ENCODE data around the gene CD46. TPM values are rescaled to one million over a fixed set of nuclear protein-coding genes. Genes with fewer than 3 reads are reported as not detected.

Gene CD46
- total RNA-seq, 1 donor from 2014 or later = 93.8 TPM

DNA sequence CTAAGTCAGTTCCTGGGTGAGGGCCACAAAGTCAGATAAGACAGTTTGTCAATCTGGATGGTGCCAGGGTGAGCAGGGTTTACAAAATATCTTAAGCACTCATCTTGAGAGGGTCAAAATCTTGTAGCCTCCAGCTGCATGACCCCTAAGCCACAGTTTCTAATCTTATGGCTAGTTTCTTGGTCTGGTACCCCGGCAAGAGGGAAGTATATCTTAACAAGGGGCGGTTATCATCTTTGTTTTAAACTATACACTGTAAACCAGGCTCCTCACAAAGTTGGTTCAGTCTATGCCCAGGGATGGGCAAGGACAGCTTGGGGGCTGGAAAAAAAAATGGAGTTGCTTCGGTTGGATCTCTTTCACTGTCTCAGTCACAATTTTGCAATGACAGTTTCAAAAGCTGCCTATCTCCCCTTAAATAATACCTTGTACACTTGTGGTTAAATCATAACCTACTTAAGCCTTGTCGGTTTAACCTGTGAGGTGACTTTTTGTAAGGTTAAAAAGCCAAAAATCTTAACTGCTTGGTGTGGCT is 7.8 kb upstream of the CD46 start:
- Mint-ChIP-seq H3K27me3 (ENCODE audit: low read depth) (no peaks in the 10 kb centered on the region), H3K9me3 (peaks cover 12% of the 10 kb centered on the region), H3K4me3 (no peak overlapping the region), H3K36me3 (ENCODE audit: low read depth) (no peaks in the 10 kb centered on the region), H3K27ac (ENCODE audit: unreplicated experiment) (no peak overlapping the region), H3K4me1 (no peaks in the 10 kb centered on the region)
- TF ChIP-seq, protein P1, sequence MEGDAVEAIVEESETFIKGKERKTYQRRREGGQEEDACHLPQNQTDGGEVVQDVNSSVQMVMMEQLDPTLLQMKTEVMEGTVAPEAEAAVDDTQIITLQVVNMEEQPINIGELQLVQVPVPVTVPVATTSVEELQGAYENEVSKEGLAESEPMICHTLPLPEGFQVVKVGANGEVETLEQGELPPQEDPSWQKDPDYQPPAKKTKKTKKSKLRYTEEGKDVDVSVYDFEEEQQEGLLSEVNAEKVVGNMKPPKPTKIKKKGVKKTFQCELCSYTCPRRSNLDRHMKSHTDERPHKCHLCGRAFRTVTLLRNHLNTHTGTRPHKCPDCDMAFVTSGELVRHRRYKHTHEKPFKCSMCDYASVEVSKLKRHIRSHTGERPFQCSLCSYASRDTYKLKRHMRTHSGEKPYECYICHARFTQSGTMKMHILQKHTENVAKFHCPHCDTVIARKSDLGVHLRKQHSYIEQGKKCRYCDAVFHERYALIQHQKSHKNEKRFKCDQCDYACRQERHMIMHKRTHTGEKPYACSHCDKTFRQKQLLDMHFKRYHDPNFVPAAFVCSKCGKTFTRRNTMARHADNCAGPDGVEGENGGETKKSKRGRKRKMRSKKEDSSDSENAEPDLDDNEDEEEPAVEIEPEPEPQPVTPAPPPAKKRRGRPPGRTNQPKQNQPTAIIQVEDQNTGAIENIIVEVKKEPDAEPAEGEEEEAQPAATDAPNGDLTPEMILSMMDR (conservative IDR thresholded peaks at IDR 0.05) = no peak
- no peak for DNase-seq (ENCODE audit: low read depth, low spot score)

DNA sequence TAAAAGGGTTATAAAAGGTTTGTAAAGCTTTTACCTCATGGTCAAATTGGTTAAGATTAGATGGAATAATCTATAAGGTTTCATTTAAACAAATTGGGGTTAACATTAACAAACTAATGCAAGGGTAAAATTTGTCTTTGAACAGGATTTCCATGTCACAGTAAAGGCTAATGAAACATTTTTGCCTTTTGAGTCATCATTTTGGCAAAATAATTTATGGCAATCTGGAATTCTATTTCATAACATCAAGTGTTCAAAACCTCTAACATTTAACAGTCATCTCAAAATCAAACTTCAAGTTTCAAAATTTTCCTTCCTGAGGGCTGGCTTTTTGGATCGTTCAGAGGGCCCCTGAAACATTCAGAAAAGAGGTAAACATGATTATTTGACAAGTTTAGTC is 6.6 kb upstream of the CD46 start:
- TF ChIP-seq, protein P1 (conservative IDR thresholded peaks at IDR 0.05) = no peak
- Mint-ChIP-seq H3K27me3 (ENCODE audit: low read depth) (no peaks in the 10 kb centered on the region), H3K4me3 (no peak overlapping the region), H3K9me3 (peaks cover 12% of the 10 kb centered on the region), H3K4me1 (peaks cover 4% of the 10 kb centered on the region), H3K27ac (ENCODE audit: unreplicated experiment) (no peak overlapping the region), H3K36me3 (ENCODE audit: low read depth) (no peaks in the 10 kb centered on the region)
- DNase-seq (ENCODE audit: low read depth, low spot score) = no peak

DNA sequence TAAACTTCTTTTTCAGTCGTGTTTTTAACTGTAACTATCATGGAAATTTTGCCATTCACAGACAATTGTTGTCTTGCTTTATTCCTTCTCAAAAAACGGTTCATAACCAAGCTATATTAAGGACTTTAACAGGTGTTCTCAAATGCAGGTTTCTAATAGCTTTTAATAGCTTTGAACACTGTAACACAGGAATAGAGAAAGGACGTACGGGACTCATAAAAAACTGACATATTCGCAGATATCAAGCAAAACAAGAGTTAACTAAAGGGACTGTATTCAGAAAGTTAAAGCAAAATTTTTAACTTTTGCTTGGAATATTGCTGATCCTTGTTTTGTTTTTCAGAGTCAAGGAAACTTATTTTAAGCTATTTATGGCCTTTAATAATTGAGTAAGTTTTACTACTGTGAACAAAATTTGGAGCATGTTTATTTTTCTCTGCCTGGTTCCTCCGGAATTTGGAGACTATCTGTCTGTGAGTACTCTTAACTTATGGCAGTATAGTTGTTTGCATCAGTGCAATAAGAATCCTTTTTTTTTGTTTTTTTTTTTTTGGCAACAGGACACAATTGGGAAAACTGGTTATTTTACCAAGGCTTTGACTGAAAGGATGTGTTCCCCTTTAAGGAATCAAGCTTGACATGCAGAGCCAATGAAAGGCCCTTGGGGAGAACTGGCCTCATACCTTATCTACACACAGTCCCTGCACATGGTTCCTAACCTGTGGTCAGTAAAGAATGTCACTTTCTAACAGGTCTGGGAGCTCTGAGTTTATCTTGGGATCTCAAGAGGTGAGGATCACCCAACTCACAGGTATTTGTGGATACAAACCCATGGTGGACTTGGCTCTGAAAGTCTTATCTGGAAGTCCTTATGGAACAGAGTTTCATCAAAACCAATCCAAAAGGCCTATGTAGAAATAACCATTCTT is 5.8 kb upstream of the CD46 start:
- Mint-ChIP-seq H3K36me3 (ENCODE audit: low read depth) (no peaks in the 10 kb centered on the region), H3K4me1 (peaks cover 7% of the 10 kb centered on the region), H3K4me3 (no peak overlapping the region), H3K27ac (ENCODE audit: unreplicated experiment) (no peak overlapping the region), H3K27me3 (ENCODE audit: low read depth) (no peaks in the 10 kb centered on the region), H3K9me3 (peaks cover 10% of the 10 kb centered on the region)
- TF ChIP-seq, protein P1 (conservative IDR thresholded peaks at IDR 0.05) = no peak
- no peak for DNase-seq (ENCODE audit: low read depth, low spot score)

DNA sequence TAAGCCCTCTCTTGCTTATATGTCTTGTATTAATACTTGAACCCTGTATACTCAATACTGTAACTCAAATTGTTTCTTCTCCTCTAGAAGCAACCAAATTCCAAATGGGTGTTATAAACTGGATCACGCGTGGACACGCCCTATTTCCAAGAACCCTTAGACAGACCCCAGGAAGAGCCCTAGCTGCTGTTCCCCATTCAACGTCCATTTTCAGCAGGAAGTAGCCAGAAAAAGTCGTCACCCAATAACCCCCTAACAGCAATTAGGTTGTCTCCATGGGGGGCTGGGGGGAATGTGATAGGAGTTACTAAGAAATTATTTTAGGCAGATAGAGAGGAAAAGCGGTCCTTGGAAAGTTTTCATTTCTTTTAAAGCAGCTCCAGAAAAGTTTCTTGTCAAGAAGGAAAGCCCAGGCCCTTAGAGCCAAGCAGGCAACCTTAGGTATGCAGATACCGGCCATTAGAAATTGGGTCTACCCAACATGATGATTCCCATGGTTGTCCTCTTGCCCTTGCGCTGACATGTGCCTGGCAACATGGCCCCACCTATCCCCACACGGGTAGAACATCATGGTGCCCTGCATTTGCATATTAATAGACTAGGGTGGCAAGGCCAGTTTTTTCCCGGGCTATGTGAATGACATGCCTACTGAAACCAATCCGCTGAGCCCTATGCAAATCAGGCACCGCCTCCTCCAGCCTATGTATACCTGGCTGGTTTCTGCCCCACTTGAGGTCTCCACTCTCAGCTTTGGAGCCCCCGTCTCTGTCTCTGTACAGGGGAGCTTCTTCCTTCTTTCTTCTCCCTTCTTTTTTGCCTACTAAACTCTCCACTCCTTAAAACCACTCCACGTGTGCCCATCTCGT is 4.0 kb upstream of the CD46 start:
- TF ChIP-seq, protein P1 (conservative IDR thresholded peaks at IDR 0.05) = no peak
- Mint-ChIP-seq H3K4me1 (peaks cover 21% of the 10 kb centered on the region), H3K4me3 (peak overlapping the region; percentile 34), H3K27me3 (ENCODE audit: low read depth) (no peaks in the 10 kb centered on the region), H3K36me3 (ENCODE audit: low read depth) (no peaks in the 10 kb centered on the region), H3K9me3 (peaks cover 3% of the 10 kb centered on the region), H3K27ac (ENCODE audit: unreplicated experiment) (no peak overlapping the region)
- DNase-seq (ENCODE audit: low read depth, low spot score) = no peak

DNA sequence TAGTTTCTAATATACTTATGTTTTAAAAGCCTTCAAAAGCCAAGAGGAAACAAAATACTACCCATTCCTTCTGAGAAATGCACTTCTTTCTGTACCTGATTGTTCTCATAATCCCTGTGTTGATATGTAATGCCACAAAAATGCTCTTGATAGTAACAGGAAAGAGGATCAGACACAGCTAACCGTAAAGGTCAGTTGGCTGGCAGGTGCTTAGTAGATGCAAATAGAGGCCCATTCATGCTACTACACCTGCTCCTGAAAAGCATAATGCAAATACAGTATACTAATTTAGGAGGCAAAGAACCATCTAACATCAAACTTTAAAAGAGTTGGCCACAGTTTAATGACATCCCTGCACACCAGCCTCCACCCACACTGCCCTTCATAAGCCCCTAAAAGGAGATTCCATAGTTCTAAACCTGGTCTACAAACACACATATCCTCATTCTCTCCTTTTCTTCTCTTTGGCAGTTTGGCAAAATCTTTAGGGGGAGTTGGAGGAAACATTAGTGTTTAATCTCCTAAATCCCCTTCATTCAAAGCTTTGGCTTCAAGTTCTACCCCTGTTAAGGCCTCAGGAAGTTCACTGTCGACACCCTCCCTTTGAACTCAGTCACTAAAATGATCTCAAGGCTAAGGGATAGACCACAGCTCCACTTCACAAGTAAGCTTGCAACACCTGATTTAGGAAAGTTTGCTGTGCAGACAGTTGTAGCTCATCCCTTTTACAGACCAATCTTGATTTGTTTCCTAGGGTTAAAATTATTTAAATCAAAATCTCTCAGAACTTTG is 2.9 kb upstream of the CD46 start:
- peaks cover 3% of the 10 kb centered on the region for H3K9me3 Mint-ChIP-seq
- no peaks in the 10 kb centered on the region for H3K36me3 Mint-ChIP-seq (ENCODE audit: low read depth)
- H3K27ac Mint-ChIP-seq (ENCODE audit: unreplicated experiment) = no peak overlapping the region
- no peak overlapping the region for H3K4me3 Mint-ChIP-seq
- TF ChIP-seq, protein P1 (conservative IDR thresholded peaks at IDR 0.05) = no peak
- no peaks in the 10 kb centered on the region for H3K27me3 Mint-ChIP-seq (ENCODE audit: low read depth)
- peaks cover 29% of the 10 kb centered on the region for H3K4me1 Mint-ChIP-seq
- no peak for DNase-seq (ENCODE audit: low read depth, low spot score)

Measured in neural crest cell (in vitro differentiated cells).